Amygdala (tissue), 56 donors: ENCODE measurements around the gene CDH13.
"Not testable (repeated sequence)": the region's sequence is repeated elsewhere in the genome, so short reads cannot be mapped to it uniquely, and the experiment has no call there.

Experiments used
- DNase-seq, 56 donors: peaks; one replicate each; lab custom pipeline; 2025; lab: John Stamatoyannopoulos, UW

The CDH13 gene

DNA sequence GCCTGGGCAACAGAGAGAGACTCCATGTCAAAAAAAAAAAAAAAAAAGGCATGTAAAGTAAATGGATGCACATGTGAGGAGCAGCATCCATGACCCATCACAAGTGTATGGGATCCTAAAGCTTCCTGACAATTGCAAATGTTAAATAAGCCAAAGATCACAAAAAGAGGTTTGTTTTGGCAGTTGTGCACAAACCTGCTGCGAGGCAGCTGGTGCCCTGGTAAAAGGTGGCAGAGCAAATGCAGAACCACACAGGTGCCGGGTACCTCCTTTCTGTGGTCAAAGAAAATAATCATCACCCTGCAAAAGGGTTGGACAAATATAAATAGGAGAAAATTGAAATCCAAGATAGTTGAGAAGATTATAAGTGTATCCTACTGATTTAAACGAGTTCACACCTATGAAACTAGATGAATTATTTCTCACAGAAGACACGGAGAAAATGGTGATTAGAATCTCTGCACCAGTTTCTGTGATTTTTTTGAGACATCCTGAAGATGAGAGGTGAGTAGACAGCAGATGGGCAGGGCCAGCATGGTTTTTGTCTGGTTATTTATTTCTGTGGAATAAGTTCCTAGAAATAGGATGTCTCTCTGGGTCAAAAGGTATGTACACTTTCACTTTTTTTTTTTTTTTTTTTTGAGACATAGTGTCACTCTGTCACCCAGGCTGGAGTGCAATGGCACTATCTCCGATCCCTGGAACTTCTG is 291.3 kb downstream of the CDH13 start:
- DNase-seq, result no peak

DNA sequence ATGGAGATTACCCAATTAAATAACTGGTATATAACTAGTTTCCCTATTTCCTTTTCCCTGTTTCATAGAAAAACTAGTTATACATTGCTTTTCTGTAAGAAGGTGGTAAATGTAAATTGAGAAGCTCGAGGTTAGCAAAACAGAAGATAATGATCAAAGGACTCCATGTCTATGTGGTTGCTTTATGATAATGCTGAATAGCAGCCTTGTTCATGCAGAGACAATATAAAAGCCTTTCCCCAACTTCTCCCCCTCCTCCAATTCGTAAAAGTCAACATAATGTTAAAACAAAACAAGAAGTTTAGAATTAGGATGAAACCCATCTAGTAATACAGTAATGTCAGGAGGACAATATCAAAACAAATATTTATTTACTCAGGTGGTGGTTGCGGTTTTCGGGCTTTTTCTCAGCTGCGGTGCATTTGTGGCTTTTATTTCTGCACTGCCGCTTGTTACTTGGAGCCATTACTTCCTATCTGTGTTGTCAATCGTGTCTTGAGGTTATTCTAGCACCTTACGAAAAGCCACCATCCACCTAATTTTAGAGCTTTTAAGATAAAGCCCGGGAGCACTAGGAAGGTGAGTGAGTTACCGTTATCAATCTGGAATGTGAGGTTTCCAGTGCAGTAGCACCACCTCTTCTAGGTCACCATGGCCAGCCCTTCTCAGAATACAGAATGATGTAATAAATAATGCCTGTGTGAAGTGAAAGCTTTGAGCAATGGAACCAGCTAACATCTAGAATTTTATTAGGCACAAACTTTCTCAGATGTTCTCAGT is 297.5 kb downstream of the CDH13 start:
- no peak for DNase-seq

DNA sequence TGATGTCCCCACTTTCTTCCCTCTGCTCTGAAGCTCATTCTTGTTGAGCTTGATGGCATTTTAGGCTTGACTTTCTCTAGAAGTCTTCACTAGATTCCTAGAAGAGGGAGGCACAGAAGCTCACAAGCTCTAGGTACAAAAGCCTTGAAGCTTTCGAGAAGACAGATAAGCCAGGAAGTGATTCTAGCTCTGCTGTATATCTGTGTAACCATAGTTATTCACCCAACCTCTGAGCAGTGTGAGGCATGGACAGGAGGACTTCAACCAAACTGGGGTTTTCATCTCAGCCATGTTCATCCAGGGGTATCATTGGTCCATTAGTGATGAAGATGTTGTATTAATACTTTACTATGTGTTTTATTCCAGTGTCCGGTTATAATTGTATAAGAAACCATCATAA is 299.7 kb downstream of the CDH13 start:
- no peak for DNase-seq

DNA sequence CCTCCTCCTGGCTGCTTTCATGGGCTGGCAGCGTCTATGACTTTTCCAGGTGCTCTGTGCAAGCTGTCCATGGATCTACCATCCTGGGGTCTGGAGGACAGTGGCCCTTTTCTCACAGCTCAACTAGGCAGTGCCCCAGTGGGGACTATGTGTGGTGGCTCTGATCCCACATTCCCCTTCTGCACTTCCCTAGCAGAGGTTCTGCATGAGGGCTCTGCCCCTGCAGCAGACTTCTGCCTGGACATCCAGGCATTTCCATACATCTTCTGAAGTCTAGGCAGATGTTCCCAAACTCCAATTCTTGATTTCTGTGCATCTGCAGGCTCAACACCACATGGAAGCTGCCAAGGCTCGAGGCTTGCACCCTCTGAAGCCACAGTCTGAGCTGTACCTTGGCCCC is 307.2 kb downstream of the CDH13 start:
- DNase-seq, result not testable (repeated sequence)

DNA sequence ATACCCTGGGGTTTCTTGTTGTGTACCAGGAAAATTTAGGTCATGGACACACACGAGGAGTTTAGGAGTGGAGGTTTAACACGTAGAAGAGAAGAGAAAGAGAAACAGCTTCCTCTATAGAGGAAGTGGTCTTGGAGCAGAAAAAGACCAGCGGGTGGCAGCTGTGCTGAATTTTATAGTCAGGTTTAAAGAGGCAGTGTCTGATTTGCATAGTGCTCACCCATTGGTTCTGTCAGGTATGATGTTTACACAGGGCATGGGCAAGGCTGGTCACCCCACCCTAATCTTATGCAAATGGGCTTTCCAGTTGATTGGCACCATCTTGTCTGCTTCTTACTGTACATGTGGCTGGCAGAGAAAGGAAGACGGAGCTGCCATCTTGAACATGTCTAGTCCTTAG is 309.0 kb downstream of the CDH13 start:
- DNase-seq, result no peak

DNA sequence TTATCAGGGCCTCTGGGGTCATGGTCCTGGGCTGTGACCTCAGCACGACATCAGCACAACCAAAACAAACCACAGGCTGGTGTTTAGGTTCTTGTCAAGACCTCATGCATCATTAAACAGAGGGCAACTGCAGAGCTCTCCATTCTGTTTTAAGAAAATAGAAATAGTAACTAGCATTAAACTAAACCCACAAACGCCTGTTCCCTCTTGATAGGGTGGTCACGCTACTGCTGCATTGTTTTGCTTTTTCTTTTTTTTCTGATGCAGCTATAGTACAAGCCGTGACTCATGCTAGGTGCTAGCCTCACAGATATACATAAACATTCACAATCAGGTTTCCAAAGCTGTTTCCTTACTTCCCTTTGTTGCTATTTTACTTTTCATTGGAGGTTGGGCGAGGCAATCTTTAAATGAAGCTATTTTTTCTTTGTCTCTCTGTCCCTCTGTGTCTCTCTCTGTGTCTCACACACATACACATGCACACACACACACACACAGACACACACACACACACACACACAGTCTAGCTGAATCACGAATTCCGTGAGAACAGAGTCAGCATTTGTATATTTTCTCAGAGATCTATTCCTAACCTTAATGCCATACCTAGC is 310.3 kb downstream of the CDH13 start:
- no peak for DNase-seq

DNA sequence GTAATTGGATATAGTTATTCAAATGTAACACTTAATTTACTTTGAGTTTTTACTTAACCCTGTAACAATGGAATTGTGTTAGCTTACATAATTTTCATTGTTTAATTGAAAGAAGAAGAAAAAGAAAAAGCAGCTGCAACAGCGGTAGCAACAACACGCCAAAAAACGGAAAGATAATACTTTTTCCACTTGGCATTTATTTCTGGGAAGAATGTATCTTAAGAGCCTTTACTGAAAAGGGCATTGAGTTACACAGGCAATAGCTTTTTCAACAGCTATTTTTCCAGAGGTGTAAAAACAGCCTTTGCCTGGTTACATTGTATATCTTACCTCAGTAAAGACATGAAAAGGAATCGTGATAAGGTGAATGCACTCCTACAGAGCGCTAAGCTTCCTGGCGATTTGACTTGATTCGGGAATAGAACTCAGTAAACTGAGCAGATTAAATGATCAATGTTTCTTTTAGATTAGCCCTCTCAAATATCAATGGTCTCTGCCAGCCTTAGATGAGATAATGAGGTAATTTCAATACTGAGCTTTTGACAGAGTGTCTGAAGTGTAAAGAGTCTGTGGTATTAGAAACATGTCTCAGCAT is 311.3 kb downstream of the CDH13 start:
- no peak for DNase-seq

DNA sequence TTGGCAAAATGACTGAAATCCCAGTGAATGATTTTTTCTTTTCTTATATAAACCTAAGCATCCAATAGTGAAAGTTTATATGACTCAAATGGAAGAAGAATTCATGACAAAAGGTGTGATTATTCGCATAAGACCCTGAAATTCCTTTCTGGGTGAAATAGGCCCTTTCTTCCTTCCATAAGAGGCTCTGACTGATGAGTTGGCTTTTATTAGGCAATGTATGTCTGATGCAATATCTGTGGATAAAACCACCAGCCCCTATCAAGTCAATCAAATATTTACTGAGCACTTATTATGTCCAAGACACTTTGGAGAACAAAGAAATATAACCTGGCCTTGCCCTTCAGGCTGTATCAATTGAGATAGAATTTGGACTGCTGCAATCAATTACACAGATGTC is 316.6 kb downstream of the CDH13 start:
- DNase-seq, result no peak

DNA sequence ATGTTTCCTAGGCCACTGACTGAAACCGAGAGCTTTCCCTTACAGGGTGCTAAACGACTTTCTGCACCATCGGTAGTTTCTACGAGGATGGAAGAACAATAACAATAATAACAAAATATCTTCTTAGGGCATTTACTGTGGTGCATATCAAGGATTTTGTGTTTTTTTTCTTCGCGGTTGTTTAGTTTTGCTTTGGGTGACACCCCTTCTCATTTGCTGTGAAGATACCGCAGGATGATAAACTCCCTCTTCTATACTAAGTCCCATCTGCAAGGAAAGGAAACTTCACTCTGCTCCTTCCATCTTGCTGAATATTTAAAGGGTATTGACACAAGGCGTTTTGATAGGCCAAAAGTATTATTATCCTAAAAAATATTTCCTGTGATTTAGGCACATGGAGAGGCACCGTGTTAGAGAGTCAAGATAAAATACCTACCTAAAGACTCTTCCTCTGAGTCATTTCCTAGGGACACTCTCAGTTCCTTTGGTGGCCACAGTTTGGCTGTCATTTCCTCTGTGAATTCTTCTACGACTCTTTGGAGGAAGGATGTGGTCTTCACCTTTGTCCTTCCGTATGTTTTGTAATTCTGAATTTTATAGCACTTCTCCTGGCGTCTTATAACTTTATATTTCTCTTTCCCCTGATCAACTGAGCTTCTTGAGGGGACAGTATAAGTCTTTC is 318.8 kb downstream of the CDH13 start:
- no peak for DNase-seq

DNA sequence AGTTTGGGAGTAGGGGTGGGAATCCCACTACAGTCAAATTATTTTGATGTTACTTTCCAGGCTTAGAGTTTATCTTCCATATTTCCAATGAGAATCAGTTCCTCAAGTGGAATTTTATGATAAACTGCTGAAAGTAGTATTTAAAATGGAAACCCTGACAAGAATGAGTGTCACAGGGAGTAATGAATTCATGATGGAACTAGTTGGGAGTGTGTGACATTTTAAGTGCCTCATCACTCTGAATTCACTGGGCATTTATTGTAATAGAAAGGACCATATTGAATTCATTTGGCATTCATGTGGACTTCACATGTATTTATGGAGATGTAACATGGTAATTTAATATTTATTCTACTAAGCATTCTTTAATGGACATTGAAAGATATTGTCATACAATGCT is 320.9 kb downstream of the CDH13 start:
- DNase-seq, result no peak

DNA sequence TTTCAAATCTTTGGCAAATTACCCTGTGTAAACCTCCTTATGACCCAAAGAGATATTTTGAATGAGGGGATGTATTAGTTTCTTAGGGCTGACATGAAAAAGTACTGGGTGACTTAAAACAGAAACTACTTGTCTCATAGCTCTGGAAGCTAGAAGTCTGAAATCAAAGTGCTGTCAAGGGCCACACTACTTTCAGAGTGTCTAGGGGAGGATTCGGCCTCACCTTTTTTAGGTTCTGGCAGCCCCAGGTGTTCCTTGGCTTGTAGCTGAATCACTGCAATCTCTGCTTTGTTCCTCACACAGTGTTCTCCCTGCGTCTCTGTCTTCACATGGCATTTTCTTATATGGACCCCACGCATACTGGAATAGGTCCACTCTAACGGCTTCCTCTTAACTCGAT is 322.2 kb downstream of the CDH13 start:
- DNase-seq, result no peak

DNA sequence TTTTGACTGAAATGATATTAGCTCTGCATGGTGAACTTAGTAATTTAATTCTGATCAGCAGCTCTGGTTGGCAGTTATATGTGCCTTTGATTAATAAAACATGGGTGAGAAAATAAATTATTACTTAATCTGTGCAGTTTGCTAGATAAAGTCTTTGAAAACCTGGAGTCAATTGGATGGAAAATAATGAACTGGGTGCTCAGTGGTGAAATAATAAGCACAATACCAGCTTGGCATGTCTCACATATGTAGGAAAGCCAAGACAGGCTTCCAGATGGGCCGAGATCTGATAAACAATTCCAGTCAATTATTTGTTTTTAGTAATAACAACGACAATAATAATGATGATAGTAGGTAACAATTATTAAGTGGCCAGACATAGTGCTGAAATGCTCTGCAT is 326.7 kb downstream of the CDH13 start:
- no peak for DNase-seq

DNA sequence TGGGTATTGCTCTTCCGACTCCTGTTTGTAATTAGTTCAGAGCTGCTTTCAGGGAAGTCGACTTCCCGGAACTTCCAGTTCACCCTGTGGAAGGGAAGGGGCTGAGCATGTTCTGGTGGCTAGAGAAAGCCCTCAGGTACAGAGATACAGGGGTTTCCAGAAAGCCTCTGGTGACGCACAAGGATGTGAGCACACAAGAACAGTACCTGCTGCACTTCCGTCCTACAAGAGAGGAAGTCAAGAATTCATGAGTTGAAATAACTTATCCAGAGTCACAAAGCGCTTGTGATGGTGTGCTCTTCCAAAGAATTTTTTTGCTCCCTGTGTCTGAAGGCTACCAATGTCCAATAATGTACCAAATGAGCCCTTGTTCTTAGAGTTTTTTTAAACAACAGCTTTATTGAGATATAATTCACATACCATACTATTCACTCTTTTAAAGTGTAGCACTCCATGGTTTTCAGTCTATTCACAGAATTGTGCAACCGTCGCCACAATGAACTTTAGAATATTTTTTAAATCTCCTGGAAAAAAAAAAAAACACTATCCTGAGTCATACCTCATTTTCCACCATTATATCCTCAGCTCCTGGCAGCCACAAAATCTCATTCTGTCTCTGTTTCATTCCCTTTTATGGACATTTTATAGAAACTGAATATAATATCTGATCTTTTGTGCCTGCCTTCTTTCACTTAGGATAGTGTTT is 327.6 kb downstream of the CDH13 start:
- DNase-seq, result no peak

DNA sequence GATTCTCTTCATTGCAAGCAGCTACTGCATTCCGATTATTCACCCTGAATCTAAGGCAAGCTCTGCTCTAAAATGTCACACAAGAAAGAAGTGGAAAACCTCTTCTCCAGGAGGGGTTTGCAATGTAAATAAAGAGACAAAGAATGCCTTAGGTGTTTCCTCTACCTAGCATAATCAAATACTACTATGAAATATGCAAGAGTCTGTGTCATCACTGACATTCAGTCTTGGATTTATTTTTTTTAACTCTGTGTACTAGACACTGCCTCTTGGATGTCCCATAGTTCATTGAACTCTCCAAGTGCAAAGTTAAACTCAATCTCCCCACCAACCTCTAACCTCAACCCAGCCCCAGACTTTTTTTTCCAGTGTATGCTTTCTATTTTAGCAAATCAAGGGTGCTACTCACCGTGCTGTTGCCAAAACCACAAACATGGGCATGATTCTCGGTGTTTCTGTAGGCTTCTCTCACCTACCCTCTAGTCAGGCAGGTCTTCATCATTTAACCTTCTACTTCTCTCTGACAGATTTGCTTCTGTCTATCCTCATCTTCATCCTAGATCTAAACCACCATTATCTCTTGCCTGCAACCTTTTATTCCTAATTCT is 329.1 kb downstream of the CDH13 start:
- DNase-seq, result no peak

DNA sequence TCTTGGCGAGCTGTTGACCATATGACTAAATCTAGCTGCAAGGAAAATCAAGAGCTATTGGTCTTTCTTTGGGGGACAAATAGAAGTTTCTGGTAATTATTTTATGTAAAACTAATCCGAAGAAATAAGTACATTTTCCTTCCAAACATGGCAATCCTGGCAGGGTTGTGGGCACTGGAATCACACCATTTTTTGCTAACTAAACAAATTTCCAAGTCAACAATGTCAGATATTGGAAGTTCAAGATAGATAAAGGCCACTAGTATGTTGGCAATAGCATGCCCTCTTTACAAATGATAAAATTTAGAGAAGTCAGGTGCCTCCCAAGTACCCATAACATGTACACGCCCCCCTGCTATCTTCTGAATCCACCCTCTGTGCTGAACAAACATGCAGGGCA is 330.4 kb downstream of the CDH13 start:
- no peak for DNase-seq

DNA sequence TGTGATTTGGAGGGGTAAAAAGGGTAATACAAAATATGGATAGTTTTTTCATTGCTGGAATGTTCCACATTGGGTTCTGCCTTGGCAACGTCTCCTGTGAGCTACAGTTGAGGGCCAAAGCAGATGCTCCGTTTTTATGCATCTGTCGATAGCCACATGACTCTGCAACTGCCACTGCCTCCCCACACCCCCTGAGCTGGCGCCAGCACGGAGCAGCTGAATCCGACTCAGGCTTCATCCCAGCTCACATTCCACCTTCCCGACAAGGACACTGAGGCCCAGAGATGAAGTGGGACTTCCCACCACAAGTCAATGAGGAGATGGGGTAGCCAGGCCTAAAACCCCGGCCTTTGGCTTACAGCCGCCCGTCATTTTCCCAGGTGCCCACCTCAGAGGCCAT is 334.1 kb downstream of the CDH13 start:
- no peak for DNase-seq

DNA sequence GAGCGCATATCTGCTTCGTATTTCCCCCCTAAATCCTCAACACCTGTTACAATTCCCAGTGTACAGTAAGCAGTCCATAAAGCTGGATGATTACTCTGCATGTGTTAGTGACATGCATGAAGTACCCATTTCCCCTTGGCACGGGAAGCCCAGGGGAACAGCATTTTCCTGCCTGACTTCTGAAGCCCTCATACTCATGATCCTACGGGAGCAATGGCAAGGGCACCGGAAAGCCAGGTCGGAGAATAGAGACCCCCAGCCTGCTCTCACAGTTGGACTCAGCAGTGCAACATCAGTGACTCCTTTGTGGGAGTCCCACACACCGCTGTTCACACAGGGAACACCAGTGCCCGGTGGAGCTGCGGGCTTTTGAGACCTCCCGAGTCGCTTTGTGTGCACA is 336.9 kb downstream of the CDH13 start:
- DNase-seq, result no peak

DNA sequence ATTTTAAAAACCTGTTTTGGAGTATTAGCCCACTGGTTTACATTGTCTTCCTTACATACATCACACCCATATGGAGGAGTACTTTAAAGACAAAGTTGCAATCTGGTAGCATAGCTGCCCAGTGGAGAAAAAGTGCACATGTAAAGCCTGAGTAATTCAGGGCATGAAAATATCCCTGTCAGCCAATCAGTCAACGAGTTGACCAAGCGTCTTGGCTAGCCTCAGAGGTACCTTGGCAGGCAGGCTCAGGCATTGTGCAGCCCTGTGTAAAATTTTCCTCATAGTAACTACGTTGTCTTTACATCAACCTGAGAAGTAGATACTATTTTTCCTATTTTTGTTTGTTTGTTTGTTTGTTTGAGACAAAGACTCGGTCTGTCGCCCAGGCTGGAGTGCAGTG is 339.0 kb downstream of the CDH13 start:
- no peak for DNase-seq

DNA sequence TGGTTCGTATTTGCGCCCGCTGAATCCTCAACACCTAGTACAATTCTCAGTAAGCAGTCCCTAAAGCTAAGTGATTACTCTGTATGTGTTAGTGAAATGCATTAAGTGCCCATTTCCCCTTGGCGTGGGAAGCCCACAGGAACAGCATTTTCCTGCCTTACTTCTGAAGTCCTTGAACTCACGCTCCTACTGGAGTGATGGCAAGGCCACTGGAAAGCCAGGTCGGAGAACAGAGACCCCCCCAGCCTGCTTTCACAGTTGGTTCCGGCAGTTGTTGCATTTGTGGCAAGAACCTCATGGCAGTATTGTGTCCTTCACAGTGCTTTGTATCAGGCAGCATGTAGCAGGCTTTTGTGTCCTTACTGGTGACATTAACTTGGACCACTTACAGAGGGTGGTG is 340.7 kb downstream of the CDH13 start:
- DNase-seq, result no peak

DNA sequence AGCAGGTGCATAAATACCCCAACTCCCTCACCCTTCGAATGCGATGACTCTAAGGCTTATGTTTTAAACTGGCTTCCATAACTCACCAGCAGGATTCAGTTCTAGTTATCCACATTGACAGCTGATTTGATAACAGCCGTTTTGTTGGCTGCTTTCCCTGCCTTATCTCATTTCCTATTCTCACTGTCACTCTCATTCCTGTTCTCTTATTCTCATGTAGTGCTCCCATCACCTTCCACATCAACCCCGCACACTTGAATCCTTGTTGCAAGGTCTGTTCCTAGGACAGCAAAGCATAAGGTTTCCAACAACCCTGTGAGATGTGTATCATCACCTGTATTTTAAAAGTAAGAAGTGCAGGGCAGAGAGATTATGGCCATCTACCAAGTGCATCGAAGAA is 344.4 kb downstream of the CDH13 start:
- no peak for DNase-seq
